Measurements from ENCODE around the gene SLC16A10. TPM values are rescaled to one million over a fixed set of nuclear protein-coding genes. Genes with fewer than 3 reads are reported as not detected.

Gene SLC16A10
- total RNA-seq, 4 donors from 2014 or later, result 0.45 to 5.3 (median 0.70) TPM

- no peaks in the 10 kb centered on the region for H3K4me1 ChIP-seq
- no peak for TF ChIP-seq POLR2A (IDR thresholded peaks at IDR 0.05; ENCODE audit: low read depth)
- H3K27ac ChIP-seq (replicated peaks in 1 of 4), result no peak overlapping the region
- H3K9me3 ChIP-seq, result no peaks in the 10 kb centered on the region
- intact Hi-C loops (cut with DNase I), result no loop called here
- DNase-seq (ENCODE audit: extremely low spot score), result no peak
- no peaks in the 10 kb centered on the region for H3K36me3 ChIP-seq
- no peak overlapping the region for H3K4me3 ChIP-seq
- no peaks in the 10 kb centered on the region for H3K27me3 ChIP-seq
Measured at GRCh38 chr6:111162504-111162903, 75.2 kb downstream of the SLC16A10 start.

GRCh38 chr6:111171577-111172400, 84.5 kb downstream of the SLC16A10 start:
- Histone ChIP-seq H3K9me3 (no peaks in the 10 kb centered on the region), H3K4me1 (no peaks in the 10 kb centered on the region), H3K27me3 (no peaks in the 10 kb centered on the region), H3K36me3 (no peaks in the 10 kb centered on the region), H3K27ac (replicated peaks in 1 of 4) (no peak overlapping the region), H3K4me3 (no peak overlapping the region)
- DNase-seq (ENCODE audit: extremely low spot score), result no peak
- intact Hi-C loops (cut with DNase I), result no loop called here
- no peak for TF ChIP-seq CTCF (IDR thresholded peaks at IDR 0.05)
- no peak for TF ChIP-seq POLR2AphosphoS5 (IDR thresholded peaks at IDR 0.05)
- no peak for TF ChIP-seq POLR2A (IDR thresholded peaks at IDR 0.05; ENCODE audit: low read depth)
- TF ChIP-seq EP300 (IDR thresholded peaks at IDR 0.05), result no peak
- WGBS, result 85% methylated on average over 6 of the region's 6 CpGs

- no peak overlapping the region for H3K4me3 ChIP-seq
- intact Hi-C loops (cut with DNase I), result no loop called here
- no peak for TF ChIP-seq CTCF (IDR thresholded peaks at IDR 0.05)
- no peak for TF ChIP-seq POLR2AphosphoS5 (IDR thresholded peaks at IDR 0.05)
- no peak for TF ChIP-seq EP300 (IDR thresholded peaks at IDR 0.05)
- no peak for TF ChIP-seq POLR2A (IDR thresholded peaks at IDR 0.05; ENCODE audit: low read depth)
- H3K9me3 ChIP-seq, result no peaks in the 10 kb centered on the region
- H3K27me3 ChIP-seq, result no peaks in the 10 kb centered on the region
- H3K36me3 ChIP-seq, result no peaks in the 10 kb centered on the region
- H3K4me1 ChIP-seq, result no peaks in the 10 kb centered on the region
- DNase-seq (ENCODE audit: extremely low spot score), result no peak
- no peak overlapping the region for H3K27ac ChIP-seq (replicated peaks in 1 of 4)
- WGBS, result 72% methylated on average over 4 of the region's 4 CpGs
Measured at GRCh38 chr6:111172563-111172962, 85.3 kb downstream of the SLC16A10 start.

GRCh38 chr6:111173341-111173740, 86.0 kb downstream of the SLC16A10 start:
- no peak for TF ChIP-seq POLR2A (IDR thresholded peaks at IDR 0.05; ENCODE audit: low read depth)
- TF ChIP-seq POLR2AphosphoS5 (IDR thresholded peaks at IDR 0.05), result no peak
- no peak for TF ChIP-seq CTCF (IDR thresholded peaks at IDR 0.05)
- no peak for TF ChIP-seq EP300 (IDR thresholded peaks at IDR 0.05)
- intact Hi-C loops (cut with DNase I), result no loop called here
- H3K27ac ChIP-seq (replicated peaks in 1 of 4), result no peak overlapping the region
- H3K9me3 ChIP-seq, result no peaks in the 10 kb centered on the region
- no peaks in the 10 kb centered on the region for H3K4me1 ChIP-seq
- H3K36me3 ChIP-seq, result no peaks in the 10 kb centered on the region
- 82% methylated on average over 2 of the region's 2 CpGs for WGBS
- H3K4me3 ChIP-seq, result no peak overlapping the region
- H3K27me3 ChIP-seq, result no peaks in the 10 kb centered on the region
- no peak for DNase-seq (ENCODE audit: extremely low spot score)

- no peak for DNase-seq (ENCODE audit: extremely low spot score)
- no peak overlapping the region for H3K4me3 ChIP-seq
- 48% methylated on average over 3 of the region's 3 CpGs for WGBS
- no peaks in the 10 kb centered on the region for H3K9me3 ChIP-seq
- TF ChIP-seq POLR2A (IDR thresholded peaks at IDR 0.05; ENCODE audit: low read depth), result no peak
- no peak for TF ChIP-seq POLR2AphosphoS5 (IDR thresholded peaks at IDR 0.05)
- no peak for TF ChIP-seq CTCF (IDR thresholded peaks at IDR 0.05)
- TF ChIP-seq EP300 (IDR thresholded peaks at IDR 0.05), result no peak
- no peaks in the 10 kb centered on the region for H3K27me3 ChIP-seq
- H3K27ac ChIP-seq (replicated peaks in 1 of 4), result no peak overlapping the region
- H3K4me1 ChIP-seq, result no peaks in the 10 kb centered on the region
- H3K36me3 ChIP-seq, result no peaks in the 10 kb centered on the region
- intact Hi-C loops (cut with DNase I), result no loop called here
Measured at GRCh38 chr6:111173946-111174345, 86.6 kb downstream of the SLC16A10 start.
